Fibroblast of mammary gland (primary cell): ENCODE data around the gene DDX11.
"Not testable (repeated sequence)": the region's sequence is repeated elsewhere in the genome, so short reads cannot be mapped to it uniquely, and the experiment has no call there.

Experiments used
- DNase-seq: peaks from one replicate; pipeline ENCODE4 v3.0.0-alpha.2; 2010; ENCODE audit warnings: low read depth
- H3K4me3 ChIP-seq: 2 replicates; pipeline ENCODE4 v1.5.1; 2011; ENCODE audit warnings: low read depth, mild to moderate bottlenecking, low read length, moderate library complexity; ENCODE audit not compliant: control insufficient read depth
- TF ChIP-seq, protein P1 (sequence below): conservative IDR thresholded peaks from 2 replicates; pipeline ENCODE4 v1.5.1; 2011; ENCODE audit warnings: low read depth, low read length, inconsistent platforms; ENCODE audit not compliant: control insufficient read depth, insufficient read depth

The DDX11 gene

DNA sequence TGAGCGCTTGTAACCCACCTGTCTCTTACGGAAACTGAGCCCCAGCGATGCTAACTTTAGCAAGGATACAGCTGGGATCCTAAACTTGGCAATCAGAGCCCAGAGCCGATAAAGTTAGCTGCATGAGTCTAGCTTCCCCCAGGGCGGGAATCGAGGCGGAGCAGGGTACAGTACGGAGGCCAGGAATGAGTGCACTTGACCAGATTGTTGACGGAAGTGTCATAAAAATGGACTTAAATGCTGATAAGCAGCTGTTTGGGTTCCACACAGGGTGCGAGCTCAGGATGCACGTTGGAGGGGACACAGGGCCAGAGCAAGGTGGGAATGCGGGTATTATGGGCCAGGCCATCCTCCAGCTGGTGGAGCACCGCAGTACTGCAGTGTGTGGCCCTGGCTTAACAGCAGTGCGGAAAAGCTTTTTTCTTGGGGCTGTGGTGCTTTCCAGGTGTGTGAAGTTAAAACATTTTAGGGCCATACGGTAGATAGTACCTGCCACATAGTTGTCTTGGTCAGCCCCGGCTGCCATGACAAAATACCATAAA, 744 bp downstream of the DDX11 start:
- DNase-seq, result peak; percentile 3
- TF ChIP-seq, protein P1, sequence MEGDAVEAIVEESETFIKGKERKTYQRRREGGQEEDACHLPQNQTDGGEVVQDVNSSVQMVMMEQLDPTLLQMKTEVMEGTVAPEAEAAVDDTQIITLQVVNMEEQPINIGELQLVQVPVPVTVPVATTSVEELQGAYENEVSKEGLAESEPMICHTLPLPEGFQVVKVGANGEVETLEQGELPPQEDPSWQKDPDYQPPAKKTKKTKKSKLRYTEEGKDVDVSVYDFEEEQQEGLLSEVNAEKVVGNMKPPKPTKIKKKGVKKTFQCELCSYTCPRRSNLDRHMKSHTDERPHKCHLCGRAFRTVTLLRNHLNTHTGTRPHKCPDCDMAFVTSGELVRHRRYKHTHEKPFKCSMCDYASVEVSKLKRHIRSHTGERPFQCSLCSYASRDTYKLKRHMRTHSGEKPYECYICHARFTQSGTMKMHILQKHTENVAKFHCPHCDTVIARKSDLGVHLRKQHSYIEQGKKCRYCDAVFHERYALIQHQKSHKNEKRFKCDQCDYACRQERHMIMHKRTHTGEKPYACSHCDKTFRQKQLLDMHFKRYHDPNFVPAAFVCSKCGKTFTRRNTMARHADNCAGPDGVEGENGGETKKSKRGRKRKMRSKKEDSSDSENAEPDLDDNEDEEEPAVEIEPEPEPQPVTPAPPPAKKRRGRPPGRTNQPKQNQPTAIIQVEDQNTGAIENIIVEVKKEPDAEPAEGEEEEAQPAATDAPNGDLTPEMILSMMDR, result peak; percentile 25

DNA sequence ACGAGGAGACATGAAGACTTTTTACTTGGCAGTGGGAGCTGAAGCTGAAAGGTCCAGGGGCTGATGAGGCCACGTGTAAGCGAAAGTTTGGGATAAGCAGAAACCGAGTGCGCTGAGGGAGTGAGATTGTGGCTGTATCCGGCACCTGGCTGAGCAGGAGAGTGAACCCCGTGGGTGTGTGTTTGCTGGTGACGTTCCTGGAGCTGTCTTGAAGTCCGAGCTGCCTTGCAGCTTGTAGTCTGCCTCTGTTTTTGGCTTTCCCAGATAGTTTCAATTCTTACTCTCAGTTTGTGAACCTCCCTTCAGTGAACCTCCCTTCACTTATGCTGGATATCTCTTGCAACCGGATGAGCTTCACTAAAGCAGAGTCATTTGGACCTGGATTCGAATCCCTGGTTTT, 2.5 kb downstream of the DDX11 start:
- H3K4me3 ChIP-seq, DNase-seq: not testable (repeated sequence)

More for the DNA sequence above, 744 bp downstream of the DDX11 start:
- H3K4me3 ChIP-seq, result peak overlapping the region; percentile 74

DNA sequence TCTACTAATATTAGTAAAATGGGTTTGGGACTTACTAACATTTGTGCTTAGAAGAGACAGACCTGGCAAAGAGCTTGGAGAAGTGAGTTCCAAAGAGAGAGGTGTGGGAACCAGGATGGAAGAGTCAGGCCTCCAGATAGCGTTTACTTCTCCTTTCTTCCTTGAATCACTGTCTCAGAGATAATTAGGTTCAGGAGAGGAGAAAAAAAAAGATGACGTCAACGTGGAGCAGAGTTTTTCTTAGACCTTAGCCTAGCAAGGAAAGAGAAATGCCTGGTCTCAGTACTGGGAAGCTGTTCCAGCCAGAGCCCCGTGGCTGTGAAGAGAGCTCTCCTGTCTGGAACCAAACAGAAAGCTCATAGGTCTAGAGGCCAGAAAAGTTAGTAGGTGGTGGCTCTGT, 3.4 kb downstream of the DDX11 start:
- DNase-seq, result peak; percentile 34
- not testable (repeated sequence) for H3K4me3 ChIP-seq

DNA sequence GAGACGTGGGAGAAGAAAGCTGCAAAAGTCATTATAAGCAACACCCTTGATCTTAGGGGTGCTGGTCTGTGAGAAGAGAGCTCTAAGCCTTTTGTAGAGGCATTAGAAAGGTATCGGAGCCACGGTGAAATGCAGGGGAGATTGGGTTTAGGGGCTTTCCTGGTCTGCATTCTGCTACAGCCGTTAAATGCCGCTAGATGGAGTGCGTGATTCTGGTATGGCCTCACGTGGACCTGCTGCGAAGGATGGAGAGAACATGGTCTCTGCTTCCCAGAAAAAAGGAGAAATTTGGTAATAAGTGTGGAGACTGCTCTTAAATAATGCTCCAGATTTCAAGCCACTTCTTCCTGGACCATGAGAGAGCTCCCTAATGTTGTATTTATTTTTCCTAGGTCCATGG, 4.3 kb downstream of the DDX11 start:
- not testable (repeated sequence) for H3K4me3 ChIP-seq, DNase-seq

DNA sequence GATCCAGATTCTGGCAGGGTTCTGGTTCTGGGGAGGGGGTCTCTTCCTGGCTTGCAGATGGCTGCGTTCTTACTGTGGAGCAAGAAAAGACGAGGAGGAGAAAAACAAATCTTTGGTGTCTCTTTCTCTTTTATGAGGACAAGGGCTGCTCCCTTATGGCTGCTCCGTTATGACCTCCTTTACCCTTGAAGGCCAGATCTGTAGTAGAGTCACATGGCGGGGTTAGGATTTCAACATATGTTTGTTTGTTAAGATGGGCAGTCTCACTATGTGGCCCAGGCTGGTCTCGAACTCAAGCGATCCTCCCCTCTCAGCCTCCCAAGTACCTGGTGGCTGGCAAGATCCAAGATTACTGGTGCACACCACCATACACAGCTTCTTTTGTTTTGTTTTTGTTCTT, 5.8 kb downstream of the DDX11 start:
- not testable (repeated sequence) for DNase-seq, H3K4me3 ChIP-seq

DNA sequence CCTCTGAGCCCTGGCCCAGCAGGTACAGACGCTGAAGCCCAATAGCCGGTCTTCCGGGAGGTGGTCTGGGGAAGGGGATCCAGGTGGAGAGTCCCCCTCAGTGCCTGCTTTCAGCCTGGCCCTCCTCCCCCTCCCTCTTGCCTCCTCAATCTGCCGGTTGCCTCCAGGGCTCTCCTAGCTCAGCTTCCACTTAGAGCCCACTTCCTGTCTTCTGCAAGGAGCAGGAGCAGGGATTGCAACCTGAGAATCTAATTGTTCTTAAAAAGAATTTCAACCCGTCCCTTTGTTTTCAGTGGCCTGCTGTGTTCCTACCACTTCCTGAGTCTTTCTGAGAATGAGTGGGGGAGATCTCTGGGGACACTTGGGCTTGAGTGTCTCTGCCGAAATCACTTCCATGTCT, 6.6 kb downstream of the DDX11 start:
- H3K4me3 ChIP-seq, DNase-seq: not testable (repeated sequence)

DNA sequence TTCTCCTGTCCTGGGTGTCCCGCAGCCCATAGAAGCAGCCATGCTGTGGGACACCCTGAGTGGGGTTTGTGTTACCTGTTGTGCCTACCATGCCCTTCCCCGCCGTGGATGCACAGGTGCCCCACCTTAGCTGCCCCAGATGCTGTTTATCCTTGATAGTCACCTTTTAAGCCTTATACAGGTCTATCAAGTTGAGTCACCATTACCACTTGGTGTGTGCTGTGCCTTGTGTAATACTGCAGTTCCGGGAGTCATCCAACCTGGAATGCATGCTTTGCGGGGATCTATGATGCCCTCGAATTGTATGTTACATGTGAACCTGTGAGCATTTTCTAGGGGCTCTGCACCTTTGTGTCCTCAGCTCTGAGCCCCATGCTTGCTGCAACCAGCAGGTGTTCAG, 7.6 kb downstream of the DDX11 start:
- DNase-seq, H3K4me3 ChIP-seq: not testable (repeated sequence)

DNA sequence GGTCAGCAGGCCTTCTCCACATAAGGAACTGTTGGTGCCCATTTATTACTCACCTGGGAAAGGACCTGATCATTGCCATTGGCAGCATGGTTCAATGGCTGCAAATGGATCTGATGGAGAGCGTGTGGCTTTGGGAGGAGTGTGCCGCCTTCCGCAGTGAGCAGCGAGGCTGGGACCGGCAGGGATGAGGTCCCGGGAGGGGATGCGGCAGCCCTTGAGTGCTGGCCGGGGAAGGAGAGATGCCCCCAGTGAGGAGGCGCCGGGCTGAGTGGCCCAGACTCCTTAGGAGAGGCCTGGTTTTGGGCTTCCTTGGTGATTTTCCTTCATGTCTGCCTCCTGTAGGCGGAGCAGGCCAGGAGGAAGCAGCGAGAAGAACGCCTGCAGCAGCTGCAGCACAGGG, 10.6 kb downstream of the DDX11 start:
- H3K4me3 ChIP-seq, DNase-seq: not testable (repeated sequence)

DNA sequence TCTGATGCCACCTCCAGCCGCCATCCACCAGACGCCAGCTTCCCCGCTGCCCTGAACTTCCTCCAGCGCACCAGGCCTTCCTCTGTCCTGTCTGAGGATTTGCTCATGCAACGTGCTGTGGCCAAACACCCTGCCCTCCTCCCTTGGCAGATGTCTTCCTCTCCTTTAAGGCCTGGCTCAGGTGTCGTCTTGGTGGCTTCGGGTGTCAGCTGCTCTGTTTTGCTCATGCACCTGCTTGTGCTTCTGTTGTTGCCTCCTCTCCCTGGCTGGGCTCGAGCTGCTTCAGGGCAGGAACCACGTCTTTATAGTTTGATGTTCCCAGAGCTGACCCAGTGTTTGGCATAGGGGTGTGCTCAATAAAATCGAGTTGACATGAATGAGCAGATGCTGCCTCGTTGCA, 12.4 kb downstream of the DDX11 start:
- DNase-seq, H3K4me3 ChIP-seq: not testable (repeated sequence)

DNA sequence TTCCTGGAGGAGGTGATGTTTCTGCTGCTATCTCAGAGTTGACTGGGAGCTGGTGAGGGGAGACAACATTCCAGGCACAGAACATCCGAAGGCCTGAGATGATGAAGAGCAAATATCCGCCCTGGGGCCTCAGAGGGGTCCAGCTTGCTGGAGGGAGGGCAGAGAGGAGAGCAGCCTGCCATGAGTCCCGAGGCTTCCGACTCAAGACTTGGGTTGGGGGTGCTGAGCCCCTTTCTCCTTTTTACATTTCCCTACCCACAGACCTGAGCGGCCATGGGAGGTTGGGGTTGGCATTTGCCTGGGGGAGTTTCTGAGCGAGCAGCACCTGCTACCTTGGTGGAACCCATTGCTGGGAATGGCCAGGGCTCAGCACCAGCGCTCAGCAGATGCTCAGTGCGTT, 13.8 kb downstream of the DDX11 start:
- not testable (repeated sequence) for DNase-seq

DNA sequence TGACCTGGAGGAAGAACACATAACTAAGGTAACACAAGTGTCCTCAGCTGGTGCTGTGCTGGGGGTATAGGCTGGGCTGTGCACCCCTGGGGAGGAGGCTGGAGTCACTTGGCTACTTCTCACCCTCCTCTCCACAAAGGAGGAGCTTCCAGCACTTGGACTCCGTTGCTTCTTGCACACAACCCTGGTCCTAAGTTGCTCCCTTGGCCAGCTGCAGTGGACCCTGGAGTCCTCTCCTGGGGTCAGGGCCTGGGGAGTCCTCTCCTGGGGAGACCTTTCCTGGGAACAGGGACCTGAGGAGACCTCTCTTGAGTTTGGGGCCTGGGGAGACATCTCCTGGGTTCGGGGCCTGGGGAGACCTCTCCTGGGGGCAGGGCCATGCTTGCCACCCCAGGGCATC, 14.3 kb downstream of the DDX11 start:
- DNase-seq, H3K4me3 ChIP-seq: not testable (repeated sequence)

More for the DNA sequence above, 13.8 kb downstream of the DDX11 start:
- H3K4me3 ChIP-seq, result not testable (repeated sequence)

DNA sequence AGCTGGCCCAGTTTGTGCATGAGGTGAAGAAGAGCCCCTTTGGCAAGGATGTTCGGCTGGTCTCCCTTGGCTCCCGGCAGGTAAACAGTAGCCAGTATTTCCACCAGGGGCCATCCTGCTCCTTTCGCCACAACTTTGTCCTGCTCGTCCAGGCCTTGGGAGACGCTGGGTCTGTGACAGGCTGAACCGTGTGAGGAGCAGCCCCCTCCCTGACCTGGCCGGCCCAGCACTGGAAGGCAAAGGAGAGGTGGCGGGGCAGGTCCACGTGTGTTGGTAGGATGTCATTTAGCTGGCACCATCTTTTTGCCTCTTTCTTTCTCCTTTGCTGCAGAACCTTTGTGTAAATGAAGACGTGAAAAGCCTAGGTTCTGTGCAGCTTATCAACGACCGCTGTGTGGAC, 15.4 kb downstream of the DDX11 start:
- no peak for DNase-seq
- TF ChIP-seq, protein P1, result no peak
- no peak overlapping the region for H3K4me3 ChIP-seq

DNA sequence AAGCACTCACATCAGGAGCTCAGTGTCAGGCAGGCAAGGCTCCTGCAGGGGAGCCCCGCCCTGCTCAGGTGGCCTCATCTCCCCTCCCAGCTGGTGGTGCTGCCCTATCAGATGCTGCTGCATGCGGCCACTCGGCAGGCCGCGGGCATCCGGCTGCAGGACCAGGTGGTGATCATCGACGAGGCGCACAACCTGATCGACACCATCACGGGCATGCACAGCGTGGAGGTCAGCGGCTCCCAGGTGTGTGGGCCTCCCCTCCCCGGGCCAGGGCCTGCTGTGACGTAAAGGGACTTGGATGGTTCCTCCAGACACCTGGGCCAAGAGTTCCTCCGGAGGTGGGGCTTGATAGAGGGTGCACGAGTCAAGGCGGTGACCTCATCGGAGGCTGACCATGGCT, 18.0 kb downstream of the DDX11 start:
- DNase-seq, H3K4me3 ChIP-seq: not testable (repeated sequence)

DNA sequence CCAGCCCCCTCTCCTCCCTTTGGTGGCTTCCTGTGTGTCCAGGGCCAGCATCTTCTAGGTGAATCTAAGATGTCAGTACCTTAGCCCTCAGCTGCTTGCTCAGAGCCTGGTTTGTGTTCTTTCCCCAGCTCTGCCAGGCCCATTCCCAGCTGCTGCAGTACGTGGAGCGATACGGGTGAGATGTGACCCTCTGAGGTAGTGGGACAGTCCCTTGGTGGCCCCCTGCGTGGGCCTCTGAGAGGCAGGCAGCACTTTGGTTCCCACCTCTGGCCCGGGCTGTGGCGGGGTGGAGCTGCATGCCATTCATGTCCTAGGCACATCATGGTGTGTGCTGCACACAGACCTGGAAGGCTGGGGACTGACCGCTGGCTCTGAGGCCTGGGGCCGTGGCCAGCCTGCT, 19.1 kb downstream of the DDX11 start:
- H3K4me3 ChIP-seq, DNase-seq: not testable (repeated sequence)

DNA sequence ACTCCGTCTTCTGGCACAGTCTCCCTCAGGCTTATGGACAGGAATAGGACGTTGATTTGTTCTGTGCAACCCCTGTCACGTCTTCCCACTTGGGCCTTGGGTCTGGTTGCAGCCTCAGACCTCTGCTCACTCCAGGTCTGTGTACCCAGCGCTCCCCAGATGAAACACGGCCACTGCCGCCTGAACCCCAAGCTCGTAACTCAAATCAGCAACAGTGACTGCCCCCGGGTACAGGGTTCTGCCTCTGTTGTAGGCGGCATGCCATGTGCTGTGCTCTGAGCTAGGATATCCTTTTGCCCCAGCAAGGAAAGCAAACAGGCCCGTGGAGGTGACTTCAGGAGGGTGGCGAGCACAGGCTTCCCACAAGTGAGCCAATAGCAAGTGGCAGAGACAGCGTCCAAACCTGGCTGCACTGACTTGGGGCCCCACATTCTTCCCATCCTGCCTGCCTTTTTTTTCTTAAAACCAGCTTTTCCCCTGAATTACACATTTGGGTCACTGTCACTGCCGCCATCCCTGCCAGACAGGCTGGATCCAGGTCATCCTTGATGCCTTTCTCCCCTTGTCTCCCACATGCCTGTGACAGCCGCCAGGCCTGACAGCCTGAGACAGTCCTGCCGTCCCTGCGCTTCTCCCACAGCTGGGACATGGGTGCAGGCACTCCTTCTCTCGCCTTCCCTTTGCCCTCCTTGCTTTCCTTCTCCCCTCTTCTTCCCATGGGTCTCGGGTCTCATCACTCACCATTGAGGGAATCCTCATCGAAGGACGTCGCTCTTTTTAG, 21.6 kb downstream of the DDX11 start:
- H3K4me3 ChIP-seq, DNase-seq: not testable (repeated sequence)

DNA sequence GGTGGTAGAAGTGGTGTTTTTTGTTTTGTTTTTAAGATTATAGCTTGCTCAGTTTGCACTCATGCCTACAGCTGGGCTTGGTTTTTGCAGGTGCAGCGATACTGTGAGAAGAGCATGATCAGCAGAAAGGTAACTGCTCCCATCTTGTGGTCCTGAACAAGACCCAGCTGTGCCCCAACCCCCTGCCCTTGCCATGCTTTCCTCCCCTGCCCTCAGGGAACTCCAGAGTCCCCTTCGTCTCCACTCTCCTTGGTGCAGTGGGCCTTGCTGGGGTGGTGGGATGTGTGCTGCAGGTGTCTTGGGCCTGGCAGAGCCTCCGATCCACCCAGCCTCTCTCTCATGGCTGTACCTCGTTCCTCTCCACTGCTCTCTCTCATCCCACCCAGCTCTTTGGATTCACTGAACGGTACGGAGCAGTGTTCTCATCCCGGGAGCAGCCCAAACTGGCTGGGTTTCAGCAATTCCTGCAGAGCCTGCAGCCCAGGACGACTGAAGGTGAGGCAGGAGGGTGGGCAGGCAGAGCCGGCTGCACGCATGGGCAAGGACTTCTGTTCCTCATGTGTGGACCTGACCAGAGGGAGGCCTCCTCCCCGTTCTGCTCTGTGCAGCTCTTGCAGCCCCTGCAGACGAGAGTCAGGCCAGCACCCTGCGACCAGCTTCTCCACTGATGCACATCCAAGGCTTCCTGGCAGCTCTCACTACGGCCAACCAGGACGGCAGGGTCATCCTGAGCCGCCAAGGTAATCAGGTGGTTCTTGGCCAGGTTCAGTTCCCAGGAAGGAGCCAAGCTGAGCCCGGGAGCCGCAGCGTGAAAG, 22.8 kb downstream of the DDX11 start:
- not testable (repeated sequence) for H3K4me3 ChIP-seq, DNase-seq
